Effector memory CD4-positive, alpha-beta T cell (primary cell): ENCODE measurements around the gene SLC6A1.

Experiments used
- DNase-seq, 3 donors: peaks; one replicate each; pipeline ENCODE4 v3.0.0-alpha.2; 2020
- H3K27ac ChIP-seq: 2 replicates; pipeline ENCODE4 v1.7.0; 2013; ENCODE audit warnings: mild to moderate bottlenecking, low read length, moderate library complexity; ENCODE audit not compliant: insufficient read depth, poor library complexity, severe bottlenecking
- H3K27me3 ChIP-seq: replicated peaks from 2 replicates; pipeline ENCODE4 v1.7.0; 2013; ENCODE audit warnings: mild to moderate bottlenecking, low read length; ENCODE audit not compliant: insufficient read depth, control insufficient read depth, poor library complexity, severe bottlenecking
- H3K36me3 ChIP-seq: 2 replicates; pipeline ENCODE4 v1.7.0; 2013; ENCODE audit warnings: mild to moderate bottlenecking, low read length, moderate library complexity; ENCODE audit not compliant: control insufficient read depth, insufficient read depth
- H3K4me1 ChIP-seq: 2 replicates; pipeline ENCODE4 v1.7.0; 2013; ENCODE audit warnings: low read length, mild to moderate bottlenecking; ENCODE audit not compliant: control insufficient read depth, insufficient read depth, poor library complexity, severe bottlenecking
- H3K4me3 ChIP-seq: 2 replicates; pipeline ENCODE4 v1.7.0; 2013; ENCODE audit warnings: low read length, low read depth, mild to moderate bottlenecking; ENCODE audit not compliant: insufficient read depth, poor library complexity, severe bottlenecking
- H3K9me3 ChIP-seq: 2 replicates; pipeline ENCODE4 v1.7.0; 2013; ENCODE audit warnings: mild to moderate bottlenecking, low read length, moderate library complexity; ENCODE audit not compliant: control insufficient read depth

SLC6A1 gene

GRCh38 chr3:11001020-11001657 is 8.6 kb downstream of the SLC6A1 start:
- Histone ChIP-seq H3K4me1 (no peaks in the 10 kb centered on the region), H3K27ac (no peak overlapping the region), H3K9me3 (no peaks in the 10 kb centered on the region), H3K27me3 (no peaks in the 10 kb centered on the region), H3K4me3 (no peak overlapping the region), H3K36me3 (no peaks in the 10 kb centered on the region)
- no peak for DNase-seq

- Histone ChIP-seq H3K36me3 (no peaks in the 10 kb centered on the region), H3K4me3 (no peak overlapping the region), H3K4me1 (no peaks in the 10 kb centered on the region), H3K27me3 (no peaks in the 10 kb centered on the region), H3K27ac (no peak overlapping the region), H3K9me3 (no peaks in the 10 kb centered on the region)
- no peak for DNase-seq
Measured at GRCh38 chr3:11001658-11002021, 9.1 kb downstream of the SLC6A1 start.

- H3K4me1 ChIP-seq: no peaks in the 10 kb centered on the region
- H3K27me3 ChIP-seq: no peaks in the 10 kb centered on the region
- no peaks in the 10 kb centered on the region for H3K36me3 ChIP-seq
- no peak overlapping the region for H3K4me3 ChIP-seq
- H3K27ac ChIP-seq: no peak overlapping the region
- no peaks in the 10 kb centered on the region for H3K9me3 ChIP-seq
- DNase-seq: no peak
Measured at GRCh38 chr3:11002371-11002807, 9.8 kb downstream of the SLC6A1 start.

DNA sequence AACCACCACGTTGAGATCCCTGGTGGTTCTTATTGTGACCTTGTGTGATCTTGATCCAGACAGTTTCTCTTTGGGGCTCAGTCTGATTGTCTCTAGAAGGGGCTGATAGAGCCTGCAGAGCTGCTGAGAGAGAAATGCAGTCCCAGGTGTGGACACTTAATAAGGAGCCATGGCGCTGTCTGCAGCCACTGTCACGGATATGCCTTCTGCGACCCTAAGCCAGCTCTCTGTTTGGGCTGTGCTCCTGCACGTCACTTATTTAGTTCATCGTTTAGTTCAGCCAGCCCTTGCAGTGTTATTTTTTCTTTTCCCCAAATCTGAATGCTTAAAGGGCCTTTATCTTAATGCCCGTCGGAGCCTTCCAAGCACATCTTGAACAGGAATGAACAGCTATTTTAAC is 12.0 kb downstream of the SLC6A1 start:
- no peaks in the 10 kb centered on the region for H3K27me3 ChIP-seq

GRCh38 chr3:11005686-11006256 is 13.2 kb downstream of the SLC6A1 start:
- Histone ChIP-seq H3K4me3 (no peak overlapping the region), H3K27ac (no peak overlapping the region), H3K36me3 (no peaks in the 10 kb centered on the region), H3K9me3 (no peaks in the 10 kb centered on the region), H3K4me1 (no peaks in the 10 kb centered on the region), H3K27me3 (no peaks in the 10 kb centered on the region)
- DNase-seq: no peak

More for the DNA sequence above, 12.0 kb downstream of the SLC6A1 start:
- no peaks in the 10 kb centered on the region for H3K4me1 ChIP-seq
- no peak for DNase-seq
- no peaks in the 10 kb centered on the region for H3K9me3 ChIP-seq
- no peak overlapping the region for H3K27ac ChIP-seq
- H3K36me3 ChIP-seq: no peaks in the 10 kb centered on the region
- H3K4me3 ChIP-seq: no peak overlapping the region

- no peaks in the 10 kb centered on the region for H3K36me3 ChIP-seq
- no peaks in the 10 kb centered on the region for H3K27me3 ChIP-seq
- DNase-seq: no peak
- H3K4me1 ChIP-seq: no peaks in the 10 kb centered on the region
- no peak overlapping the region for H3K27ac ChIP-seq
- H3K9me3 ChIP-seq: no peaks in the 10 kb centered on the region
- H3K4me3 ChIP-seq: no peak overlapping the region
Measured at GRCh38 chr3:11006986-11007933, 14.7 kb downstream of the SLC6A1 start.

DNA sequence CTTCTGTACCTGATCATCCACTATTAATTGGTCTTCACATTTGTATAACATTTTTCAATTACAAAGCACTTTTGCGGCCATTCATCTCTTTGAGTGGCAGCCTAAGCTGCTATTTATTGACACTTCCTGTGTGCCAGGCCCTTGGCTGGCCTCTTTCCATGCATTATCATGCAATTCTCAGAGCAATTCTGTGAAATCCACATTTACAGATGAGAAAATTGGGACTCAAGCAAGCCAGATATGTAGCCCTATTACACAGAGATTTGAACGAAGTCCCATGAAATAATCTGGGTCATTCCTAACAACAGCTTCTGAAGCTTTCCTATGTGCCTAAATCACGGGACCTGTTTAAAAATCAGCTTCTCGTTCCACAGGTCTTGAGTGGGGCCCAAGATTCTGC is 17.4 kb downstream of the SLC6A1 start:
- Histone ChIP-seq H3K36me3 (no peaks in the 10 kb centered on the region), H3K9me3 (no peaks in the 10 kb centered on the region), H3K27me3 (no peaks in the 10 kb centered on the region), H3K4me3 (no peak overlapping the region), H3K4me1 (no peaks in the 10 kb centered on the region), H3K27ac (no peak overlapping the region)
- no peak for DNase-seq

DNA sequence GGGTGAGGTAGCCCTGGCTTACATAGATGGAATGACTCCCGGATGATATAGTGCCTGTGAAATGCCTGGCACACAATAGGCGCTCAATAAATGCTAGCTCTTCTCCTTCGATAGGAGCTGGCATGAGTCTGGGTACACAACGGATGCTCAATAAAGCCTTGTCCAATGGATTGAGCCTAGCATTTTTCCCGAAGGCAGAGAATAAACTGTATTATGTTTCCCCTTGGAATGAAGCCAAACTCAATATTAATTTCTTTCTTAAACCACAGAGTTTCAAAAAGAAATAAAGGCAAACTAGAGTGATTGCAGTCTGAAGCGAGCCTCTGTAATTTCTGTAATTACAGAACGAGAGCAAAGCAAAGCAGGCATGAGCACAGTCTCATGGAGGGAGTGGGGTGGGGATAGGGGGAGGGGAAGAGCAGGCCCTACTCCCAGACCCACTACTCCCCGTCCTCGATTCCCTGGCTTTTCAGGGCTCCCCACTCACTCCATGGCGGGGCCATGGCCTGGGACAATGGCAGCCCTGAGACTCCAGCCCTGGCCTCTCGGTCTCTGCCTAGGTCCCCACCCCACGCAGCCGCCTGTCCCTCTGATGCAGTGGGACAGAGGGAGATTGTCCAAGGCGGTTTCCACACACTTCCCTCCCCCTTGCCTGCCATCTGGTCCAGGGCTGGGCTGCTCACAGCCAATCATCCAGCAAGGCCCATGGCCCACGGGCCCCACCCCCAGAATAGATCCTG is 18.0 kb downstream of the SLC6A1 start:
- no peak overlapping the region for H3K4me3 ChIP-seq
- no peaks in the 10 kb centered on the region for H3K36me3 ChIP-seq
- DNase-seq: no peak
- no peaks in the 10 kb centered on the region for H3K4me1 ChIP-seq
- no peak overlapping the region for H3K27ac ChIP-seq
- H3K27me3 ChIP-seq: no peaks in the 10 kb centered on the region
- H3K9me3 ChIP-seq: no peaks in the 10 kb centered on the region

GRCh38 chr3:11014253-11014652 is 21.7 kb downstream of the SLC6A1 start:
- Histone ChIP-seq H3K9me3 (no peaks in the 10 kb centered on the region), H3K27ac (no peak overlapping the region), H3K27me3 (no peaks in the 10 kb centered on the region), H3K4me3 (no peak overlapping the region), H3K4me1 (no peaks in the 10 kb centered on the region), H3K36me3 (no peaks in the 10 kb centered on the region)
- DNase-seq: no peak
